ENCODE data around the gene ZNF148.

- TF ChIP-seq CTCF (IDR thresholded peaks at IDR 0.05) (no peak), POLR2A (IDR thresholded peaks at IDR 0.05) (no peak)
Measured at GRCh38 chr3:125349556-125350165, 25.5 kb downstream of the ZNF148 start.
